A549 (cell line): Measurements from ENCODE around the gene SRSF7.

Source experiments
- CBX8 ChIP-seq: fragments of 200-600 bp; sonication (generic); IDR thresholded peaks from 2 replicates; pipeline ENCODE4 v1.6.1; 2016
- CEBPB ChIP-seq, 2 experiments: fragments of >200 bp in 1 of 2; sonication (Bioruptor Twin) in 1 of 2; formaldehyde crosslinking in 1 of 2; IDR thresholded peaks; 2 replicates each; pipeline ENCODE4 v1.6.1; 2012 to 2016
- CHD2 ChIP-seq: fragments of 150-350 bp; IDR thresholded peaks from 2 replicates; pipeline ENCODE4 v1.6.1; 2014; ENCODE audit warnings: low read length; ENCODE audit not compliant: partially characterized antibody
- CHD4 ChIP-seq: fragments of 200-600 bp; sonication (generic); IDR thresholded peaks from 2 replicates; pipeline ENCODE4 v1.6.1; 2016; ENCODE audit warnings: antibody characterized with exemption, mild to moderate bottlenecking, borderline replicate concordance
- CTCF ChIP-seq: fragments of >200 bp; sonication (Bioruptor Twin); formaldehyde crosslinking; IDR thresholded peaks from 3 replicates; pipeline ENCODE4 v1.5.1; 2016
- EP300 ChIP-seq, 2 experiments: fragments of >200 bp; sonication (Bioruptor Twin); formaldehyde crosslinking; IDR thresholded peaks; 2 replicates in 1 of 2; 3 replicates in 1 of 2; pipeline ENCODE4 v1.6.1; 2016 to 2017
- HDAC2 ChIP-seq: fragments of 200-600 bp; sonication (generic); IDR thresholded peaks from 2 replicates; pipeline ENCODE4 v1.6.1; 2016
- JUNB ChIP-seq: fragments of >200 bp; sonication (Bioruptor Twin); formaldehyde crosslinking; IDR thresholded peaks from 2 replicates; pipeline ENCODE4 v1.6.1; 2016
- MYC ChIP-seq: IDR thresholded peaks from 2 replicates; pipeline ENCODE4 v1.6.1; 2012; ENCODE audit warnings: mild to moderate bottlenecking, inconsistent platforms, low read length, improper control_type of control experiment, borderline replicate concordance
- POLR2A ChIP-seq: IDR thresholded peaks from 2 replicates; pipeline ENCODE4 v1.6.1; 2012; ENCODE audit warnings: mild to moderate bottlenecking, low read length
- RAD21 ChIP-seq, 2 experiments: fragments of >200 bp in 1 of 2; sonication (Bioruptor Twin) in 1 of 2; formaldehyde crosslinking in 1 of 2; IDR thresholded peaks in 1 of 2; conservative IDR thresholded peaks in 1 of 2; 2 replicates in 1 of 2; 3 replicates in 1 of 2; pipeline ENCODE4 v1.6.1; 2012 to 2018; ENCODE audit warnings: inconsistent platforms in 1 of 2
- REST ChIP-seq: fragments of 200-600 bp; sonication (generic); IDR thresholded peaks from 2 replicates; pipeline ENCODE4 v1.6.1; 2016; ENCODE audit warnings: antibody characterized with exemption, mild to moderate bottlenecking, moderate library complexity
- RFX5 ChIP-seq: fragments of 450-650 bp; IDR thresholded peaks from 2 replicates; pipeline ENCODE4 v1.7.1; 2014; ENCODE audit warnings: antibody characterized with exemption, mild to moderate bottlenecking, moderate library complexity
- SMC3 ChIP-seq: fragments of >200 bp; sonication (Bioruptor Twin); formaldehyde crosslinking; IDR thresholded peaks from 3 replicates; pipeline ENCODE4 v1.6.1; 2018; ENCODE audit warnings: inconsistent platforms

GRCh38 chr2:38751596-38752410 lies 642 bp upstream of the SRSF7 start:
- no peak for TF ChIP-seq CEBPB (IDR thresholded peaks at IDR 0.05)
- no peak for TF ChIP-seq CTCF
- no peak for TF ChIP-seq SMC3
- TF ChIP-seq POLR2A, result no peak
- TF ChIP-seq CHD2, result no peak
- TF ChIP-seq RAD21 (conservative IDR thresholded peaks at IDR 0.05 in 1 of 2, IDR thresholded peaks at IDR 0.05 in 1 of 2), result no peak
- no peak for TF ChIP-seq CHD4
- TF ChIP-seq RFX5, result no peak
- no peak for TF ChIP-seq REST
- no peak for TF ChIP-seq EP300 (IDR thresholded peaks at IDR 0.05)
- TF ChIP-seq CBX8, result no peak
- no peak for TF ChIP-seq MYC
- no peak for TF ChIP-seq JUNB
- TF ChIP-seq HDAC2, result no peak
